ENCODE measurements around the gene ESR2.

ESR2 gene

GRCh38 chr14:64248689-64249088 lies 45.5 kb downstream of the ESR2 start:
- H4K20me1 ChIP-seq (ENCODE audit: low read depth, low read length): no peaks in the 10 kb centered on the region
- TF ChIP-seq EZH2phosphoT487 (conservative IDR thresholded peaks at IDR 0.05; ENCODE audit: low read length) (no peak), CTCF (IDR thresholded peaks at IDR 0.05; ENCODE audit: insufficient read depth, low read length, poor library complexity, severe bottlenecking) (no peak)

GRCh38 chr14:64247195-64247594 lies 47.0 kb downstream of the ESR2 start:
- Histone ChIP-seq H3K9me2 (replicated peaks; ENCODE audit: insufficient read depth, low read length) (no peaks in the 10 kb centered on the region), H3K4me2 (ENCODE audit: low read depth, low read length, poor library complexity, severe bottlenecking) (no peak overlapping the region), H3K27me3 (ENCODE audit: low read length) (no peaks in the 10 kb centered on the region), H3K79me2 (ENCODE audit: insufficient read depth, low read length) (no peaks in the 10 kb centered on the region), H3F3A (ENCODE audit: insufficient read depth) (no peaks in the 10 kb centered on the region), H3K27ac (ENCODE audit: low read depth, low read length) (no peak overlapping the region), H3K36me3 (ENCODE audit: low read length) (no peaks in the 10 kb centered on the region), H3K9ac (ENCODE audit: low read length) (no peak overlapping the region), H2AFZ (ENCODE audit: low read depth, low read length, severe bottlenecking) (no peak overlapping the region), H3K9me3 (ENCODE audit: insufficient read depth, low read length) (no peaks in the 10 kb centered on the region), H3K4me3 (ENCODE audit: insufficient read depth, low read length, poor library complexity, severe bottlenecking) (no peak overlapping the region), H4K20me1 (ENCODE audit: low read depth, low read length) (no peaks in the 10 kb centered on the region)
- TF ChIP-seq EZH2phosphoT487 (conservative IDR thresholded peaks at IDR 0.05; ENCODE audit: low read length) (no peak), CTCF (IDR thresholded peaks at IDR 0.05; ENCODE audit: insufficient read depth, low read length, poor library complexity, severe bottlenecking) (no peak)

More at GRCh38 chr14:64248689-64249088, 45.5 kb downstream of the ESR2 start:
- no peaks in the 10 kb centered on the region for H3K27me3 ChIP-seq (ENCODE audit: low read length)
- H3K79me2 ChIP-seq (ENCODE audit: insufficient read depth, low read length): no peaks in the 10 kb centered on the region
- H3K27ac ChIP-seq (ENCODE audit: low read depth, low read length): no peak overlapping the region
- H2AFZ ChIP-seq (ENCODE audit: low read depth, low read length, severe bottlenecking): no peak overlapping the region
- no peak overlapping the region for H3K4me2 ChIP-seq (ENCODE audit: low read depth, low read length, poor library complexity, severe bottlenecking)
- no peaks in the 10 kb centered on the region for H3F3A ChIP-seq (ENCODE audit: insufficient read depth)
- no peak overlapping the region for H3K9ac ChIP-seq (ENCODE audit: low read length)
- no peaks in the 10 kb centered on the region for H3K36me3 ChIP-seq (ENCODE audit: low read length)
- H3K4me3 ChIP-seq (ENCODE audit: insufficient read depth, low read length, poor library complexity, severe bottlenecking): no peak overlapping the region
- H3K9me2 ChIP-seq (replicated peaks; ENCODE audit: insufficient read depth, low read length): no peaks in the 10 kb centered on the region
- no peaks in the 10 kb centered on the region for H3K9me3 ChIP-seq (ENCODE audit: insufficient read depth, low read length)

DNA sequence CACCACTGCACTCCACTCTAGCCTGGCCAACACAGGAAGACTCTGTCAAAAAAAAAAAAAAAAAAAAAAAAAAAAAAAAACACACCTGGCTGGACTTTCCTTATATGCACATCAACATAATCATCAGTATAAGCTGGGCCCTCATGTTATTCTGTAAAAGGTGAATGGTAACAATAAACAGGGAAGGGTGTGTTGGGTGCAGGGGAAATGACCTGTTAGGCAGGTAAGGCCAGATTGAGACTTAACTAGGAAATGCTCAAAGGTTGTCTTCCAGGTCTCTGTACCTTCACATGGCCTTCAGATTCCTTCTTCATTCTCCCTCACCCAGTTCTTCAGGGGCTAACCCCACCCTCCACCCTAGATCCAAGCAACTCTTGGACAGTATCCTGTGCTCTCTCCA lies 47.5 kb downstream of the ESR2 start:
- Histone ChIP-seq H3K27ac (ENCODE audit: low read depth, low read length) (no peak overlapping the region), H3K4me2 (ENCODE audit: low read depth, low read length, poor library complexity, severe bottlenecking) (no peak overlapping the region), H3K36me3 (ENCODE audit: low read length) (no peaks in the 10 kb centered on the region), H3K9me2 (replicated peaks; ENCODE audit: insufficient read depth, low read length) (no peaks in the 10 kb centered on the region), H3K79me2 (ENCODE audit: insufficient read depth, low read length) (no peaks in the 10 kb centered on the region), H3K4me3 (ENCODE audit: insufficient read depth, low read length, poor library complexity, severe bottlenecking) (no peak overlapping the region), H4K20me1 (ENCODE audit: low read depth, low read length) (no peaks in the 10 kb centered on the region), H3F3A (ENCODE audit: insufficient read depth) (no peaks in the 10 kb centered on the region), H3K9ac (ENCODE audit: low read length) (no peak overlapping the region), H3K27me3 (ENCODE audit: low read length) (no peaks in the 10 kb centered on the region), H2AFZ (ENCODE audit: low read depth, low read length, severe bottlenecking) (no peak overlapping the region), H3K9me3 (ENCODE audit: insufficient read depth, low read length) (no peaks in the 10 kb centered on the region)
- TF ChIP-seq EZH2phosphoT487 (conservative IDR thresholded peaks at IDR 0.05; ENCODE audit: low read length) (no peak), CTCF (IDR thresholded peaks at IDR 0.05; ENCODE audit: insufficient read depth, low read length, poor library complexity, severe bottlenecking) (no peak)

All from SU-DHL-6 (cell line).